ENCODE results near the gene ECPAS. TPM values are rescaled to one million over a fixed set of nuclear protein-coding genes. Genes with fewer than 3 reads are reported as not detected.
"Not testable (repeated sequence)": the region's sequence is repeated elsewhere in the genome, so short reads cannot be mapped to it uniquely, and the experiment has no call there.

Gene ECPAS
- total RNA-seq, 8 experiments from 2014 or later = 36.7 to 80.2 (median 56.3) TPM

- H3K4me3 ChIP-seq = no peak overlapping the region
- ATAC-seq (replicated peaks in 6 of 8) = no peak
- no peak overlapping the region for H3K27ac ChIP-seq
- H3K4me1 ChIP-seq (replicated peaks in 1 of 2) = no peaks in the 10 kb centered on the region
- in situ Hi-C loops (cut with MboI; ENCODE audit: low pct_unique_long_range_greater_than_20kb in 2 of 9, low sequenced_read_pairs in 9 of 9, unreplicated experiment in 9 of 9) = no loop called here
These were observed 133.6 kb downstream of the ECPAS start for GRCh38 chr9:111350556-111350955.

GRCh38 chr9:111349766-111350165 is 134.4 kb downstream of the ECPAS start:
- ATAC-seq (replicated peaks in 6 of 8) = no peak
- in situ Hi-C loops (cut with MboI; ENCODE audit: low pct_unique_long_range_greater_than_20kb in 2 of 9, low sequenced_read_pairs in 9 of 9, unreplicated experiment in 9 of 9) = no loop called here
- Histone ChIP-seq H3K4me1 (replicated peaks in 1 of 2) (no peaks in the 10 kb centered on the region), H3K27ac (no peak overlapping the region), H3K4me3 (no peak overlapping the region)
- WGBS, 10 experiments = 42 to 100% (median 86%) methylated on average over 1 to 5 of the region's 5 CpGs

- no peak for ATAC-seq (replicated peaks in 6 of 8)
- in situ Hi-C loops (cut with MboI; ENCODE audit: low pct_unique_long_range_greater_than_20kb in 2 of 9, low sequenced_read_pairs in 9 of 9, unreplicated experiment in 9 of 9) = no loop called here
- WGBS, 10 experiments = 0 to 79% (median 65%) methylated on average over 1 to 4 of the region's 4 CpGs
- no peak overlapping the region for H3K27ac ChIP-seq
- H3K4me3 ChIP-seq = no peak overlapping the region
- H3K4me1 ChIP-seq (replicated peaks in 1 of 2) = no peaks in the 10 kb centered on the region
These were observed 135.3 kb downstream of the ECPAS start for GRCh38 chr9:111348821-111349271.

DNA sequence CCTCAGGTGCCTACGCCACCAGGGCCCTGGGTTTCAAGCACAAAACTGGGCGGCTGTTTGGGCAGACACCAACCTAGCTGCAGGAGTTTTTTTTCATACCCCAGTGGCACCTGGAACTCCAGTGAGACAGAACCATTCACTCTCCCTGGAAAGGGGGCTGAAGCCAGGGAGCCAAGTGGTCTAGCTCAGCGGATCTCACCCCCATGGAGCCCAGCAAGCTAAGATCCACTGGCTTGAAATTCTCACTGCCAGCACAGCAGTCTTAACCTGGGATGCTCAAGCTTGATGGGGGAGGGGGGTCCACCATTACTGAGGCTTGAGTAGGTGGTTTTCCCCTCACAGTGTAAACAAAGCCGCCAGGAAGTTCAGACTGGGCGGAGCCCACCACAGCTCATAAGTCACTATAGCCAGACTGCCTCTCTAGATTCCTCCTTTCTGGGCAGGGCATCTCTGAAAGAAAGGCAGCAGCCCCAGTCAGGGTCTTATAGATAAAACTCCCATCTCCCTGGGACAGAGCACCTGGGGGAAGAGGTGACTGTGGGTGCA is 149.8 kb downstream of the ECPAS start:
- H3K4me3 ChIP-seq; H3K27ac ChIP-seq; ATAC-seq (replicated peaks in 6 of 8); in situ Hi-C loops (cut with MboI; ENCODE audit: low pct_unique_long_range_greater_than_20kb in 2 of 9, low sequenced_read_pairs in 9 of 9, unreplicated experiment in 9 of 9); H3K4me1 ChIP-seq (replicated peaks in 1 of 2): not testable (repeated sequence)
- 71 to 100% (median 100%) methylated on average over 1 to 2 of the region's 5 CpGs; no CpG with 5 or more reads in 5 of the 10 experiments for WGBS, 10 experiments

GRCh38 chr9:111330124-111330523 is 154.1 kb downstream of the ECPAS start, which contains the start of gene OR2K2:
OR2K2 (minus strand) TSS chr9:111330224; CDS start chr9:111328433, 1,791 bp downstream.
- H3K27ac ChIP-seq = no peak within 1 kb of the TSS
- ATAC-seq (replicated peaks in 6 of 8) = no peak
- WGBS, 10 experiments = 54 to 98% (median 73%) methylated on average over 3 to 4 of the region's 4 CpGs
- H3K4me3 ChIP-seq = no peak within 1 kb of the TSS
- in situ Hi-C loops (cut with MboI; ENCODE audit: low pct_unique_long_range_greater_than_20kb in 2 of 9, low sequenced_read_pairs in 9 of 9, unreplicated experiment in 9 of 9) = no loop called here
- H3K4me1 ChIP-seq (replicated peaks in 1 of 2) = no peaks in the 10 kb centered on the region

DNA sequence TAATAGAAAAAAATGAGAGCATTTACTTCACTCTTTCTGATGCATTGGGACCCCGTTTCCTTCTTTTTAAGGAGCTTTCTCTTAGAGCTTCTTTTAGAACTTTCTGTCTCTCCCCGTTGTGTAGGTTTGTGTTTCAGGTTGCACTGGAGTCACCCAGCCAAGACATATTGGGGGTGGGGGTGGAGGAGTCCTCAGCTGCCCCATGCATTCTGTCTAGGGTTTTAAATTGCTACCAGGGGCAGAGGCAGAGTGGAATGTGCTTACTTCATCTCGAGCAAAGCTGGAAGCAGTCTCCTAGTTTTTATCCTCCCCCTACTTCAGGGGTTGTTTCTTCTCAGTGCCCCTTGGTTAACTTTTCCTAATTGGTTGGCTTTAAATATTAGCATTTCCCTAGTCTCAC is 163.6 kb downstream of the ECPAS start:
- ATAC-seq (replicated peaks in 6 of 8) = no peak
- no peak overlapping the region for H3K4me3 ChIP-seq
- no peaks in the 10 kb centered on the region for H3K4me1 ChIP-seq (replicated peaks in 1 of 2)
- H3K27ac ChIP-seq = no peak overlapping the region
- WGBS, 10 experiments = 31 to 74% (median 50%) methylated on average over 2 to 3 of the region's 3 CpGs; no CpG with 5 or more reads in 5 of the 10 experiments
- in situ Hi-C loops (cut with MboI; ENCODE audit: low pct_unique_long_range_greater_than_20kb in 2 of 9, low sequenced_read_pairs in 9 of 9, unreplicated experiment in 9 of 9) = no loop called here

DNA sequence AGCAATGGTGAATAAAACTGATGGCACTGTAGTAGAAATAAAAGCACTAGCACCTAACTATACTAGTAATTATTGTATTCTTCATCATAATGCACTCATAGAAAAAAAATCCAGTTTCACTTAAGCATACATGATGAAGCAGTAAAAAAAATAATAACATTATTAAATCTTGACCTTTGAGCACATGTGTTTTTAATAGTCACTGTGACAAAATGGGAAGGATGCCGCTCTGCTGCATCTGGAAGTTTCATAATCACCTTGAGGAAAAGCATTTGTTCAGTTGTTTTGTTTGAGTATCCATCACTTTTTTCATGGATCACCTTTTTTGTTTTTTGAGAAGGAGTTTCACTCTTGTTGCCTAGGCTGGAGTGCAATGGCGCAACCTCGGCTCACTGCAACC is 167.4 kb downstream of the ECPAS start:
- H3K27ac ChIP-seq = no peak overlapping the region
- no peaks in the 10 kb centered on the region for H3K4me1 ChIP-seq (replicated peaks in 1 of 2)
- in situ Hi-C loops (cut with MboI; ENCODE audit: low pct_unique_long_range_greater_than_20kb in 2 of 9, low sequenced_read_pairs in 9 of 9, unreplicated experiment in 9 of 9) = no loop called here
- no peak for ATAC-seq (replicated peaks in 6 of 8)
- no peak overlapping the region for H3K4me3 ChIP-seq
- 51 to 97% (median 84%) methylated on average over 2 to 3 of the region's 3 CpGs; no CpG with 5 or more reads in 4 of the 10 experiments for WGBS, 10 experiments

Other genes with a start within 250 kb of the ECPAS start
- under 1 TPM in 4 of 8 experiments, not detected in 4; 0.17 to 0.66 (median 0.40) TPM for gene OR2K2, start 154.2 kb downstream of the ECPAS start, total RNA-seq
- gene ZNF483, start 40.8 kb upstream of the ECPAS start, total RNA-seq = 10 to 100 TPM in 4 of 8 experiments, 1 to 10 TPM in 4; 1.2 to 44.5 (median 10.0) TPM
- 10 to 100 TPM; 16.3 to 82.6 (median 27.2) TPM for gene PTGR1, start 115.3 kb upstream of the ECPAS start, total RNA-seq
- gene DNAJC25, start 147.0 kb upstream of the ECPAS start, total RNA-seq = 10 to 100 TPM in 2 of 8 experiments, 1 to 10 TPM in 6; 6.0 to 13.7 (median 9.1) TPM
- gene GNG10, start 177.2 kb upstream of the ECPAS start, total RNA-seq = 10 to 100 TPM; 15.7 to 52.7 (median 33.1) TPM